Suprapubic skin (tissue), 4 donors: ENCODE data around the gene TYW1. TPM values are rescaled to one million over a fixed set of nuclear protein-coding genes. Genes with fewer than 3 reads are reported as not detected.
"Not testable (repeated sequence)": the region's sequence is repeated elsewhere in the genome, so short reads cannot be mapped to it uniquely, and the experiment has no call there.

Experiments
- DNase-seq, 2 donors: peaks; one replicate each; pipeline ENCODE4 v3.0.0-alpha.2; 2019; ENCODE audit warnings: low spot score in 2 of 2
- H3K27ac ChIP-seq: fragments of 200-600 bp; sonication (generic); one replicate; pipeline ENCODE4 v1.5.1; 2019
- H3K27me3 ChIP-seq: fragments of 200-600 bp; sonication (generic); one replicate; pipeline ENCODE4 v1.5.1; 2019
- H3K36me3 ChIP-seq: fragments of 200-600 bp; sonication (generic); one replicate; pipeline ENCODE4 v1.5.1; 2019
- H3K4me1 ChIP-seq: fragments of 200-600 bp; sonication (generic); one replicate; pipeline ENCODE4 v1.5.1; 2019
- H3K4me3 ChIP-seq: fragments of 200-600 bp; sonication (generic); one replicate; pipeline ENCODE4 v1.5.1; 2019; ENCODE audit warnings: mild to moderate bottlenecking
- H3K9me3 ChIP-seq: fragments of 200-600 bp; sonication (generic); one replicate; pipeline ENCODE4 v1.5.1; 2019
- EP300 ChIP-seq: sonication (generic); formaldehyde crosslinking; IDR thresholded peaks from one replicate; pipeline ENCODE4 v1.6.1; 2017; ENCODE audit warnings: antibody characterized with exemption
- POLR2A ChIP-seq, 2 donors: fragments of 450-650 bp; IDR thresholded peaks; one replicate each; pipeline ENCODE4 v1.6.1; 2017; ENCODE audit warnings: antibody characterized with exemption in 2 of 2, mild to moderate bottlenecking in 2 of 2, moderate library complexity in 2 of 2
- POLR2AphosphoS5 ChIP-seq, 3 donors: sonication (generic); formaldehyde crosslinking; IDR thresholded peaks; one replicate each; pipeline ENCODE4 v1.6.1; 2017; ENCODE audit warnings: antibody characterized with exemption in 3 of 3
- WGBS: methylation state at CpG from one replicate; pipeline ENCODE4 v1.1.5; 2018; 5-methylcytosine and 5-hydroxymethylcytosine counted together
- total RNA-seq, 4 donors: library from RNA; depleted of rRNA; stranded (reverse); fragments of >200 nt; gene quantifications; one replicate each; pipeline ENCODE4 v1.1.0, GENCODE V29; 2016
- TF ChIP-seq, protein P1 (sequence below), 2 donors: fragments of 200-600 bp in 1 of 2; fragments of 450-650 bp in 1 of 2; sonication (generic) in 1 of 2; IDR thresholded peaks; one replicate each; pipeline ENCODE4 v1.5.1; 2016 to 2019; ENCODE audit warnings: antibody characterized with exemption in 2 of 2, mild to moderate bottlenecking in 1 of 2, moderate library complexity in 1 of 2

Gene TYW1
- total RNA-seq, 4 donors from 2014 or later = 14.4 to 39.2 (median 19.9) TPM

DNA sequence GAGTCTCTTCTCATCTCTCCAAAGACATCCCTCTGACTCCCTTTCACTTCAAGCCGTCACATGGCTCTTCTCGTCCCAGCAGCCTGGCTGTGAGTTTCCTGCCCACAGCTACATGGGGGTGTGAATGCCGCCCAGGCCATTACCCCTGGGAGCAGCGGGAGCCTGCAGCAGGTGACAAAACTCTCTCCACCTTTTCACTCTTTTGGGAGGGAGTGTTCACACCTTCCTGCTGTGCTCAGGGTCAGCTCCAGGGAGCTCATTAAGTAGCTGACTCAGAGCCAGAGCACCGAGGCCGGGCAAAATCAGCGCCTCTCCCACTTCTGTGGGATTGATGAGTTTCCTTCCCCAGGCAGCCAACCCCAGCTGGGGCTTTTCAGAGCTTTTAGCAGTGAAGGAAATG, 271.3 kb downstream of the TYW1 start:
- Histone ChIP-seq H3K27me3 (no peaks in the 10 kb centered on the region), H3K36me3 (no peaks in the 10 kb centered on the region), H3K4me3 (no peak overlapping the region), H3K27ac (no peak overlapping the region), H3K9me3 (no peaks in the 10 kb centered on the region), H3K4me1 (no peaks in the 10 kb centered on the region)
- WGBS = 87% methylated on average over 7 of the region's 7 CpGs
- no peak for DNase-seq
- TF ChIP-seq, protein P1, sequence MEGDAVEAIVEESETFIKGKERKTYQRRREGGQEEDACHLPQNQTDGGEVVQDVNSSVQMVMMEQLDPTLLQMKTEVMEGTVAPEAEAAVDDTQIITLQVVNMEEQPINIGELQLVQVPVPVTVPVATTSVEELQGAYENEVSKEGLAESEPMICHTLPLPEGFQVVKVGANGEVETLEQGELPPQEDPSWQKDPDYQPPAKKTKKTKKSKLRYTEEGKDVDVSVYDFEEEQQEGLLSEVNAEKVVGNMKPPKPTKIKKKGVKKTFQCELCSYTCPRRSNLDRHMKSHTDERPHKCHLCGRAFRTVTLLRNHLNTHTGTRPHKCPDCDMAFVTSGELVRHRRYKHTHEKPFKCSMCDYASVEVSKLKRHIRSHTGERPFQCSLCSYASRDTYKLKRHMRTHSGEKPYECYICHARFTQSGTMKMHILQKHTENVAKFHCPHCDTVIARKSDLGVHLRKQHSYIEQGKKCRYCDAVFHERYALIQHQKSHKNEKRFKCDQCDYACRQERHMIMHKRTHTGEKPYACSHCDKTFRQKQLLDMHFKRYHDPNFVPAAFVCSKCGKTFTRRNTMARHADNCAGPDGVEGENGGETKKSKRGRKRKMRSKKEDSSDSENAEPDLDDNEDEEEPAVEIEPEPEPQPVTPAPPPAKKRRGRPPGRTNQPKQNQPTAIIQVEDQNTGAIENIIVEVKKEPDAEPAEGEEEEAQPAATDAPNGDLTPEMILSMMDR (IDR thresholded peaks at IDR 0.05) = no peak
- no peak for TF ChIP-seq EP300
- no peak for TF ChIP-seq POLR2AphosphoS5 (IDR thresholded peaks at IDR 0.05)
- TF ChIP-seq POLR2A (IDR thresholded peaks at IDR 0.05) = no peak

- not testable (repeated sequence) for DNase-seq, H3K27ac ChIP-seq, H3K4me1 ChIP-seq, H3K36me3 ChIP-seq, H3K27me3 ChIP-seq, H3K9me3 ChIP-seq, H3K4me3 ChIP-seq
- 93% methylated on average over 2 of the region's 2 CpGs for WGBS
These were observed 273.3 kb downstream of the TYW1 start for GRCh38 chr7:67269916-67270315.

Other genes with a start within 250 kb of the TYW1 start
- gene TMEM248, start 75.6 kb upstream of the TYW1 start, total RNA-seq = 10 to 100 TPM; 80.6 to 99.2 (median 91.0) TPM
- 10 to 100 TPM; 68.4 to 98.9 (median 85.0) TPM for gene SBDS, start 1.2 kb upstream of the TYW1 start, total RNA-seq